H1 (cell line): ENCODE measurements around the gene SHROOM4. TPM values are rescaled to one million over a fixed set of nuclear protein-coding genes. Genes with fewer than 3 reads are reported as not detected.

Source experiments
- ATF2 ChIP-seq: IDR thresholded peaks from 2 replicates; pipeline ENCODE4 v1.6.1; 2012; ENCODE audit warnings: low read length, inconsistent platforms
- GABPA ChIP-seq: IDR thresholded peaks from 2 replicates; pipeline ENCODE4 v1.6.1; 2011; ENCODE audit warnings: mild to moderate bottlenecking, low read length, moderate library complexity, borderline replicate concordance; ENCODE audit not compliant: insufficient read depth
- GTF2F1 ChIP-seq: IDR thresholded peaks from 2 replicates; pipeline ENCODE4 v1.6.1; 2012; ENCODE audit warnings: low read depth, low read length, improper control_type of control experiment, borderline replicate concordance
- POLR2AphosphoS5 ChIP-seq: IDR thresholded peaks from 2 replicates; pipeline ENCODE4 v1.6.1; 2011; ENCODE audit warnings: low read depth, low read length
- SIX5 ChIP-seq: IDR thresholded peaks from 2 replicates; pipeline ENCODE4 v1.6.1; 2011; ENCODE audit warnings: mild to moderate bottlenecking, low read depth, low read length
- SP4 ChIP-seq: IDR thresholded peaks from 2 replicates; pipeline ENCODE4 v1.6.1; 2012; ENCODE audit warnings: low read length, inconsistent platforms
- polyA plus RNA-seq, 7 experiments: library from polyadenylated mRNA; depleted of rRNA in 3 of 7; stranded (reverse) in 5 of 7; unstranded in 2 of 7; fragments of >200 nt in 5 of 7; fragments of 200-250 nt in 2 of 7; gene quantifications; 1 replicate in 5 of 7; 2 replicates in 1 of 7; 4 replicates in 1 of 7; pipeline versions ENCODE4 v1.2.1 to v1.2.3, GENCODE V29; 2011 to 2013; ENCODE audit warnings: missing spikeins in 2 of 7, mixed read lengths in 2 of 7
- total RNA-seq: library from RNA; stranded (reverse); fragmentation: NEBNext Ultra II Directional; extraction: Animal tissue kit (Norgen Biotek cat#: 25700); gene quantifications from 2 replicates; pipeline ENCODE4 v1.2.1, GENCODE V29; 2021

SHROOM4 gene
- total and polyA plus RNA-seq, 2 of the 8 experiments (the other 6 are each of a cell fraction or from before 2014, with no cell fraction given) = 1.6 to 5.6 TPM

GRCh38 chrX:50813843-50814661, at the start of gene SHROOM4 (continued):
- TF ChIP-seq POLR2AphosphoS5 (no peak; the same call in 1 of the 2 replicates), SP4 (no peak), GABPA (no peak), ATF2 (no peak), SIX5 (no peak), GTF2F1 (no peak)
